GM19043 (cell line): ENCODE results near the gene GCN1.
"Not testable (repeated sequence)": the region's sequence is repeated elsewhere in the genome, so short reads cannot be mapped to it uniquely, and the experiment has no call there.

Source experiments
- ATAC-seq: cut with Tn5 transposase; IDR thresholded peaks from one replicate; pipeline ENCODE4 v1.9.1; 2021; ENCODE audit warnings: low read depth; ENCODE audit not compliant: unreplicated experiment

Gene GCN1

DNA sequence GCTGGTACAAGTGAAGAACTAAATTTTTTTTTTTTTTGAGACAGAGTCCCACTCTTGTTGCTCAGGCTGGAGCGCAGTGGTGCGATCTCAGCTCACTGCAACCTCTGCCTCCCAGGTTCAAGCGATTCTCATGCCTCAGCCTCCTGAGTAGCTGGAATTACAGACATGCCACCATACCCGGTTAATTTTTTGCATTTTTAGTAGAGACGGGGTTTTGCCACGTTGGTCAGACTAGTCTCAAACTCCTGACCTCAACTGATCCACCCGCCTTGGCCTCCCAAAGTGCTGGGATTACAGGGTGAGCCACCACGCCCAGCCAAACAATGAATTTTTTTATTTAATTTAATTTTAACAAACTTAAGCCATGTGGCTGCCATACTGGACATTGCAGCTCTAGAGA, 1.2 kb downstream of the GCN1 start:
- not testable (repeated sequence) for ATAC-seq

DNA sequence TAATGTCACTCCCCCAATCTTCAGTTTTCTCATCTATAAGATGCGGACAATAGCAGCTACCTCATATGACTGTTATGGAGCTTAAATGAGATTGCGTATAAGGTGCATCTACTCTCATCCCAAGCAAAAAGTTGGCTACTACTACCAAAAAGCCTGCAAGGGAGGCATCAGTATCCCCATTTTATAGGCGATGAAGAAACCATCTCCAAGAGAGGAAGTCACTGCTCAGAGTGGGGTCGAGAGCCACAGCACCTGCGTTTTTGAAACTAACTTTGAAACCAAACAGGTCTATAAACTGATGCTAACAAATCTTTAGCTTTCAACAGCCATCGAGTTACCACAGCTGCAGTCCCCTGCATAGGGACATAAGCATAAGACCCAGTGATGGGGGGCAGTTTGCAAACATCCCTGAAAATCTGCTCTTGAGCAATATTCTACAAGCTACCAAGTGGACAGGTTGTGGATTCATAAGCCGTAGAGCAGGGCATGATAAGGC, 3.5 kb downstream of the GCN1 start:
- no peak for ATAC-seq

DNA sequence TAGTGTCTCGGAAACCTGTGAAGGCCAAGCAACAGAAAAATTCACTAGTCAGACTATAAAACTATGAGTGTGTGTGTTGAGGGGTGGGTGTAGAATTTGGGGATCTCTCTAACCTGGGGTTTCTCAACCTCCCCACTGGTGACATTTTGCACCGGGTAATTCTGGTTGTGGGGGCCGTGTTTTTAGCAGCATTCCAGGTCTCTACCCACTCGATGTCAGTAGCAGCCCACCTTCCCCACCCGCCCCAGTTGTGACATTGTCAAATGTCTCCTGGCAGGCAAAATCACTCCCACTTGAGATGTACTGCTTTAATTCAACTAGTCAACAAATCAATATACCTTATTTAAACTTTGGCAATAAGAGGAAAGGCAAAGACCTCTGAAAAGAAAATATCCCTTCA, 4.1 kb downstream of the GCN1 start:
- ATAC-seq = no peak

DNA sequence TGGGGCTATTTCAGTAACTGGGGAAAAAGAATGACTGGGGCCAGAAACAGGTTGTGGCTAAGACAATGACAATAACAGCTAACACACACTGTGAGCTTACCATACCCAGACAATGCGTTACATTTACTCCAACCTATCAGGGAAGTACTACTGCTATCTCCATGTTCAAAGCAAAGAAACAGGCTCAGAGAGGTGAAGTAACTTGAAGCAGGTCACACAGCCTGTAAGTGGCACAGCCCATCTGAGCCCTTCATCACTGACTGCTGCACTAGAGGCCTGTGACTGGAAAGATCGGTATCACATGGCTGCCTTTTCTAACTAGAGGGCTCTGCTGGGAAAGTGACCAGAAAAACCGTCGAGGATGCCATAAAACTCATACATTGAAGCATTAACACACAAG, 7.9 kb downstream of the GCN1 start:
- no peak for ATAC-seq

- no peak for ATAC-seq
Measured at GRCh38 chr12:120183211-120183631, 11.3 kb downstream of the GCN1 start.

DNA sequence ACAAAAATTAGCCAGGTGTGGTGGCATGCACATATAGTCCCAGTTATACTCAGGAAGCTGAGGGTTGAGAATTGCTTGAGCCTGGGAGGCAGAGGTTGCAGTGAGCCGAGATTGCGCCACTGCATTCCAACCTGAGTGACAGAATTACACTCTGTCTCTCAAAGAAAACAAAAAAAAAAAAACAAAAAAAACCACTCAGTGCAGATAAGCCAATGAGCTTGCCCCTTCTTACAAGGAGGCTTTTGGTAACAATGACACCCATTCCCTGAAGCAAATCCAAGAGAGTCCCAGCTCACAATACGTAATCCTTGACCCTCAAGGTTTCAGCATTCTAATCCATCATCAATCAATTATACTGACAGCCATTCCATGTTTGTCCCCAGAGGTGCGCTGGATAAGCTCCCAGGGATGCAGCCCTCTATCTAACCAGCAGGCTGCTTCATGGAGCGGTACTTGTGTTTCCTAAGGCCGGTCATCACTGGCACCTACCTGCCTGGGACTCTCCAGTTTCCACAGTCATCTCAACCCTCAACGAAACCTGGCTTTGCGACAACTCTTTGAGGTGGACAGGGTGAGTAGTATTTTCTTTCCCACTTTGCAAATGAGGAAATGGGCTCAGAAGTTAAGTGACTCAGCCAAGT, 12.4 kb downstream of the GCN1 start:
- no peak for ATAC-seq

DNA sequence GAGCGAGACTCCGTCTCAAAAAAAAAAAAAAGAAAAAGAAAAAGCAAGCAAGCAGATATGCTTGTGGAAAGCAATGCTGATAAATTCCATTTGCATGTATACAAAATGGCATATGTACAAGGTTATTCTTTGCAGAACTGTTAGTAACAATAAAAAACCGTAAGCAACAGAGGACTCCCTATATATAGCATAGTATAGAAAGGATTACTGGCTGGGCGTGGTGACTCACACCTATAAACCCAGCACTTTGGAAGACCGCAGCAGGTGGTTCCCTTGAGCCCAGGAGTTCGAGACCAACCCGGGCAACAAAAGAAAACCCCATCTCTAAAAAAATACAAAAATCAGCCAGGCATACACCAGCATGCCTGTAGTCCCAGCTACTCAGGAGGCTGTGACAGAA, 13.5 kb downstream of the GCN1 start:
- no peak for ATAC-seq

GRCh38 chr12:120175537-120175936, 19.0 kb downstream of the GCN1 start:
- ATAC-seq = no peak

- ATAC-seq = no peak
Measured at GRCh38 chr12:120175062-120175461, 19.5 kb downstream of the GCN1 start.

- ATAC-seq = no peak
Measured at GRCh38 chr12:120172053-120172452, 22.5 kb downstream of the GCN1 start.

- ATAC-seq = no peak
Measured at GRCh38 chr12:120170631-120171030, 23.9 kb downstream of the GCN1 start.

DNA sequence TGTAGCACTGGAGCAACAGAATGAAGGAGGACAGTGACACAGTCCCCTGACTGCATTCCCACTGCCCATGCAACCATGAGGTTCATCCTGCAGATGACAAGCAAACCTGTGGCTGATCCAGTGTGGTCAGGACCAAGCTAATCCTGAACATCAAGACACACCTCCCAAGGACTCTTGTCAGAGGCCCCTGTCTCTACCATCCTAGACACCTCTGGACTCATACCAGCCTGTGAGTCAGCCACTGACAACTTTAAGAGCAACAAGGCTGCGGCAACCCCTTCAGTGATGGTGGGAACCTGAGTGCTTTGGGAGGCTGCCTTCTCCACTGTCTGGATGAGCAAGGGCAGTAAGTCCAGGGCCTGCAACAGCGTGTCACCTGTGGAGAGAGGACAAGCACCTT, 24.6 kb downstream of the GCN1 start:
- no peak for ATAC-seq

- no peak for ATAC-seq
Measured at GRCh38 chr12:120168337-120168736, 26.2 kb downstream of the GCN1 start.

DNA sequence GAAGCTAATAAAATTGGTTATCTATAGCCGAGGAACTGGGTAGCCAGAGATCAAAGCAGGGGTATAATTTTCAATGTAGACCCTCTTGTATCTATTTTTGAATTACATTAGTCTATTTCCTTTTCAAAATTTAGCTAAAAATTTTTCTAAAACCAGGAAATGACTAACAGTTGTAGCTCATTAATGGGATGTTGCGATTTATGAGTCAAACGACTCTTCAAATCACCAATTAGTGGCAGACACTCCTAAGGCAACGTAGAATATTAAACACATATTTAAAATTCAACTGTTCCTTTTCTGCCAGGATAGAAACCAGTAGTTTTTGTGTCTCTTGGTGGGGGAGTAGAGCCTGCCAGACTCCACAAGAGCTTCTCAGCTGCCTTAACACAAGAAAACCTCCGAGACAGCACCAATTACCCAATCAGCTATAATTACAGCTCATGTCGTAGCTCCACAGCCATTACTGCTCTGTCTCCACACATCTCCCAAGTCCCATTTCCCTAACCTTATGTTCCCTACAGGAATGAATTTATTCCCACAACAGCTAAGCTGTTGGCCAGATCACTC, 26.9 kb downstream of the GCN1 start:
- ATAC-seq = no peak

DNA sequence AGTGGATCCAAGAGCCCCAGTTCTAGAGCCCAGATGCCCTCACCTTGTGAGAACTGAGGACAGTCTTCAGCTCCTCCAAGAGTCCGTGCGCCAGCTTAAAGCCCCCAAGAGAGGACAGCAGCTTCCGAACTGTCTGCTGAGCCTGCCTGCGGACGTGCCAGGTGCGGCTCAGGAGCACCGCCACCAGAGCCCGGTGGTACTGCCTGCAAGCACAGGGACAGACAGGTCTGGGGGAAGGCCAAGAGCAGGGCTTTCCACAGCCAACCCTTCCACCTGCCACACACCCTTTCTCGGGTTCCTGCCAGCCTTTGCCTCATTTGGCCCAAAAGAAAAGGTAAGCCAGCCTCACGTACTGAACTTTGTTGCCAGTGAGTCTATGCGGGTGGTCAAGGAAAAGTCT, 30.2 kb downstream of the GCN1 start:
- no peak for ATAC-seq

DNA sequence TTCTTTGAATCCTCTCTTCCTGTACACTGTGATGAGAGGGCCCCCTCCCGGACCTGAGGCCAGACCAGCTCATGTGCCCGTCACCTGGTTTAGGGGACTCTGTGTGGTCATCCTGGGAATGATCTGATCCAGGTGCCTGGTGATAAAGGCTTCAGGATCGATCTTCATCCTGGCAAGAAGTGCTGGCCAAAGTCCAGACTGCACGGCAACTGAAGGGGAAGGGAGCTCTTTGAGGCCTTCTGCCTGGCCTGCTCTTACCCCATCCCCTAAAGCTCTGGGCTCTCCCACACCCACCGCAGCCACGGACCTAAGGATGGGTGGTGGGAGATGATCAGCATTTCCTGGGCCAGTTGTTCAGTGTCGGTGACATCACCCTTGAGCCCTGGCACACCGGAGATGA, 31.8 kb downstream of the GCN1 start:
- ATAC-seq = no peak

- no peak for ATAC-seq
Measured at GRCh38 chr12:120161852-120162251, 32.7 kb downstream of the GCN1 start.

DNA sequence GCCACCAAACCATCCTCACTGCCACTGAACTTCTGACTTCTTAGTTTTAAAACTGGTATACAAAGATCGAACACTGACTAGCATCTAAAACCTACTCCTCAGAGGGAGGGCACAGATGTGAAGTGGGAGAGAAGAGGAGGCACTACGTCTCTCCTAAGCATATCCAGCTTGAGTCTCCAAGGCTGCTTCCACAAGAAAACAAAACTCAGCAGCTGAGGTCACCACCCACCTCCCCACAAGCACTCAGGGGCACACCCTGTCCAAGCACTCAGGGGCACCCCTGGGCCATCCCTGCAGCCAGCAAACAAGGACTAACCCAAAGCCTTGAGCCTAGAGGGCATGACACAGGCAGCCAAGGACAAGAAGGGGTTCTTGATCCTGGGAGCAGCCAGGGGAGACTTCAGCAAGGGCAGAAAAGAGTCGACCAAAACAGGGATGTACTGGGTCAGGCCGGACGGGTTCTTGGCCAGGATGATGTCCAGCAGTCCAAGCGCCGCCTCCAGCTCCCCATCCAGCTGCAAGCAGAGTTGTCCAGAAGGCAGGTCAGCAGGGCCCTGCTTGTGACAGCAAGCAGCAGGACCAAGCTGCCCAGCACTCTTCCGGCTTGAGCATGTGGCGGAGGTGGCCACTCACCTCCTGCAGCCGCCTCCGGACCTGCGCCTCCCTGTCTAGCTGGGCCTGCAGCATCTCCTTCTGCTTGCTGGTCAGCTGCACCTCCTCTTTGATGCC, 34.8 kb downstream of the GCN1 start:
- ATAC-seq = no peak

DNA sequence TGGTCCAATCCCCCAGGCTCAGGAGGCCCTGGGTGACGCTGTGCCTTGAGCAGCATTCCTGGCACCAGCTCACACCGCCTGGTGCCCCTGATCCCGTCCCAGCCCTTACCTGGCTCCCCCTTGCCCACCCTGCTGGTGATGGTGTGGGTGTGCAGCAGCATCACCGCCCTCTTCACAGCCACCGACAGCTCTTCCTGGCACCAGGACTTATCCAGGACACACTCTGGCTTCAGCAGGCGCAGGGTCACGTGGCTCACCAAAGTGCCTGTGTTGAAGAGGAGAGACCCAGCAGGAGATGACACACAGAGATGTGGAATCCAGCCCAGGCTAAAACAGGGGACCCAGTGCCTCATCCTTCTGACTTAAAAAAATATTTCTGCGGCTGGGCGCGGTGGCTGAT, 36.2 kb downstream of the GCN1 start:
- no peak for ATAC-seq

GRCh38 chr12:120157678-120158077, 36.8 kb downstream of the GCN1 start:
- ATAC-seq = no peak

DNA sequence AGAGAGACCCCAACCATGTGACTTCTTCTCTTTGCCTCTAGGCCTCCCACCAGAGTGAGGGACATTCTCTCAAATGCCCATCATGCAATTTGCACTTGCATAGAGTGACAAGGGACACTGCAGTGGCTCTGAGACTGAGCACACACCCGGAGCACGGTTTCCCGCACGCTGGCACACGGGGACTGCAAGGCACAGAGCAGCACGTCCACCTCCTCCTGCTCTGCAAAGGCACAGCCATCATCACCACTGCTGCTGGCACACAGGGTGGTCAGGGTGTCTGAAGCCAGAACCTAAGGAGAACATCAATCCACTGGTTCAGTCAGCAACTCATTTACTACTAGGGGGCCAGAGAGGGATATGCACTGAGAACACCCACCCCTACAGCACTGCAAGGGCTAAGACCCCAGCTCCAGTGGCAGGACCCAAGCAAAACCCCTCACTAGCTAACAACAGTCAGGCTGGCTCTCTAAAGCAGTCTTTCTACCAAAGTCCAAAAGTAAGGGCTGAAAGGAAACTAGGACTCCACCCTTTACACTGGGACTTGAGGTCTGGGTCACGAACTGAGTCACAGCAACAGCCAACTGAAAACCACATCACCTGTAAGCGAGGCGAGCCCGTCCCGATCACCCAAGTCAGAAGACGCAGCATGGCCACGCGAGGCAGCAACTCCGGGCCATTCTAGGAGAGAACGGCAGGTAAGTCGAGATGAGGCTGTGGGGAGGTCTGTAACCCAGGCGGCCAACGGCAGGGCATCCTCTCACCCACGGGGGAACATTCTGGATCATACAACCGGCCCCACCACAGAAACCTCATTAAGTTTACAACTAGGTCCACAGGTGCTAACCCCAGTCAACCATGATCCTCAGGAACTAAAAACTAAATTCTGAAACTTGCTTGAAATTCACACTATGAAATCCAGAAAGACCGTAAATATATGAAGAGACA, 37.9 kb downstream of the GCN1 start:
- no peak for ATAC-seq
